H9 (cell line): ENCODE results near the gene RICTOR. TPM values are rescaled to one million over a fixed set of nuclear protein-coding genes. Genes with fewer than 3 reads are reported as not detected.

Experiments used
- DNase-seq: peaks from one replicate; pipeline ENCODE4 v3.0.0-alpha.2; 2017
- H2AFZ ChIP-seq: one replicate; pipeline ENCODE4 v1.6.1; 2013; ENCODE audit warnings: mild to moderate bottlenecking, low read length, control low read depth, moderate library complexity
- H2AK5ac ChIP-seq: 2 replicates; pipeline ENCODE4 v1.6.1; 2013; ENCODE audit warnings: low read length, control low read depth, mixed read lengths; ENCODE audit not compliant: insufficient read length
- H2BK120ac ChIP-seq: one replicate; pipeline ENCODE4 v1.6.1; 2013; ENCODE audit warnings: low read depth, mild to moderate bottlenecking, low read length, control low read depth, inconsistent platforms; ENCODE audit not compliant: poor library complexity, severe bottlenecking
- H2BK12ac ChIP-seq: 2 replicates; pipeline ENCODE4 v1.6.1; 2013; ENCODE audit warnings: low read length, control low read depth, mixed read lengths, low read depth; ENCODE audit not compliant: insufficient read length
- H2BK15ac ChIP-seq: 2 replicates; pipeline ENCODE4 v1.6.1; 2013; ENCODE audit warnings: low read depth, low read length, control low read depth
- H2BK20ac ChIP-seq: one replicate; pipeline ENCODE4 v1.6.1; 2013; ENCODE audit warnings: low read depth, mild to moderate bottlenecking, low read length, control low read depth, inconsistent platforms; ENCODE audit not compliant: poor library complexity, severe bottlenecking
- H2BK5ac ChIP-seq: 2 replicates; pipeline ENCODE4 v1.6.1; 2013; ENCODE audit warnings: low read length, control low read depth, mixed read lengths; ENCODE audit not compliant: insufficient read length
- H3K14ac ChIP-seq: 2 replicates; pipeline ENCODE4 v1.6.1; 2013; ENCODE audit warnings: low read length, control low read depth; ENCODE audit not compliant: insufficient read depth
- H3K18ac ChIP-seq: 2 replicates; pipeline ENCODE4 v1.6.1; 2013; ENCODE audit warnings: low read depth, mild to moderate bottlenecking, mixed read lengths, low read length, control low read depth; ENCODE audit not compliant: insufficient read length
- H3K23ac ChIP-seq: 2 replicates; pipeline ENCODE4 v1.6.1; 2013; ENCODE audit warnings: low read length, control low read depth, mixed read lengths, low read depth; ENCODE audit not compliant: insufficient read length
- H3K23me2 ChIP-seq: 2 replicates; pipeline ENCODE4 v1.6.1; 2013; ENCODE audit warnings: low read depth, mild to moderate bottlenecking, mixed read lengths, low read length, control low read depth; ENCODE audit not compliant: insufficient read length, poor library complexity, severe bottlenecking
- H3K27ac ChIP-seq: 2 replicates; pipeline ENCODE4 v1.5.1; 2013; ENCODE audit warnings: low read length, control low read depth, mixed read lengths, low read depth; ENCODE audit not compliant: insufficient read length
- H3K27me3 ChIP-seq: 2 replicates; pipeline ENCODE4 v1.6.1; 2013; ENCODE audit warnings: low read length, control low read depth, inconsistent platforms; ENCODE audit not compliant: insufficient read depth
- H3K4ac ChIP-seq: 2 replicates; pipeline ENCODE4 v1.6.1; 2013; ENCODE audit warnings: low read depth, mild to moderate bottlenecking, control low read depth, inconsistent platforms, low read length, moderate library complexity
- H3K4me1 ChIP-seq: 2 replicates; pipeline ENCODE4 v1.6.1; 2013; ENCODE audit warnings: low read length, control low read depth, inconsistent platforms; ENCODE audit not compliant: insufficient read depth
- H3K4me2 ChIP-seq: 2 replicates; pipeline ENCODE4 v1.6.1; 2013; ENCODE audit warnings: low read length, control low read depth, mixed read lengths; ENCODE audit not compliant: insufficient read length, insufficient read depth
- H3K56ac ChIP-seq: 2 replicates; pipeline ENCODE4 v1.6.1; 2013; ENCODE audit warnings: low read depth, mild to moderate bottlenecking, mixed read lengths, low read length, control low read depth; ENCODE audit not compliant: insufficient read length
- H3K79me1 ChIP-seq: 2 replicates; pipeline ENCODE4 v1.6.1; 2013; ENCODE audit warnings: low read depth, mild to moderate bottlenecking, moderate library complexity, low read length, control low read depth, inconsistent platforms; ENCODE audit not compliant: insufficient read depth, poor library complexity, severe bottlenecking
- H3K79me2 ChIP-seq: 2 replicates; pipeline ENCODE4 v1.6.1; 2013; ENCODE audit warnings: low read length, control low read depth, inconsistent platforms; ENCODE audit not compliant: insufficient read depth
- H3K9ac ChIP-seq: 2 replicates; pipeline ENCODE4 v1.6.1; 2013; ENCODE audit warnings: low read length, control low read depth, mixed read lengths; ENCODE audit not compliant: insufficient read length; ENCODE audit errors: extremely low read depth
- H3K9me3 ChIP-seq: one replicate; pipeline ENCODE4 v1.6.1; 2013; ENCODE audit warnings: low read depth, low read length, inconsistent platforms; ENCODE audit not compliant: control insufficient read depth
- H3T11ph ChIP-seq: one replicate; pipeline ENCODE4 v1.6.1; 2013; ENCODE audit warnings: mild to moderate bottlenecking, low read length, control low read depth, inconsistent platforms
- H4K20me1 ChIP-seq: one replicate; pipeline ENCODE4 v1.6.1; 2013; ENCODE audit not compliant: control insufficient read depth, insufficient read length, insufficient read depth
- H4K5ac ChIP-seq: 2 replicates; pipeline ENCODE4 v1.6.1; 2013; ENCODE audit warnings: low read depth, mild to moderate bottlenecking, mixed read lengths, low read length, control low read depth; ENCODE audit not compliant: insufficient read length
- H4K8ac ChIP-seq: replicated peaks from 2 replicates; pipeline ENCODE4 v1.6.1; 2013; ENCODE audit warnings: low read length, control low read depth, mixed read lengths, low read depth; ENCODE audit not compliant: insufficient read length
- H4K91ac ChIP-seq: 2 replicates; pipeline ENCODE4 v1.6.1; 2013; ENCODE audit warnings: low read depth, mild to moderate bottlenecking, moderate library complexity, mixed read lengths, low read length, control low read depth; ENCODE audit not compliant: insufficient read length
- H3K27ac Mint-ChIP-seq, 3 experiments: 2 replicates in 2 of 3; 3 replicates in 1 of 3; pipeline ENCODE4 v1.8.0; 2020 to 2021; ENCODE audit warnings: mixed read lengths in 3 of 3, mild to moderate bottlenecking in 1 of 3, moderate library complexity in 1 of 3
- H3K27me3 Mint-ChIP-seq: 2 replicates; pipeline ENCODE4 v1.8.0; 2021; ENCODE audit warnings: low read depth, mild to moderate bottlenecking, moderate library complexity, mixed read lengths
- H3K36me3 Mint-ChIP-seq, 3 experiments: 2 replicates in 2 of 3; 3 replicates in 1 of 3; pipeline ENCODE4 v1.8.0; 2020 to 2021; ENCODE audit warnings: low read depth in 3 of 3, mixed read lengths in 3 of 3; ENCODE audit not compliant: insufficient read depth in 1 of 3
- H3K4me1 Mint-ChIP-seq, 2 experiments: 2 replicates each; pipeline ENCODE4 v1.8.0; 2020; ENCODE audit warnings: mixed read lengths in 2 of 2
- H3K4me3 Mint-ChIP-seq, 2 experiments: 2 replicates in 1 of 2; 3 replicates in 1 of 2; pipeline ENCODE4 v1.8.0; 2020 to 2021; ENCODE audit warnings: mild to moderate bottlenecking in 2 of 2, mixed read lengths in 2 of 2, moderate library complexity in 1 of 2
- H3K9me3 Mint-ChIP-seq, 2 experiments: 2 replicates in 1 of 2; 3 replicates in 1 of 2; pipeline ENCODE4 v1.8.0; 2020; ENCODE audit warnings: mild to moderate bottlenecking in 2 of 2, mixed read lengths in 2 of 2, moderate library complexity in 1 of 2
- WGBS: extraction: QIAGEN DNeasy Blood & Tissue Kit; methylation state at CpG from one replicate; pipeline ENCODE4 v1.1.7; 2013; ENCODE audit warnings: missing lambda C conversion rate, low lambda C conversion rate, mixed read lengths; ENCODE audit not compliant: insufficient read length; ENCODE audit errors: extremely low coverage; 5-methylcytosine and 5-hydroxymethylcytosine counted together
- total RNA-seq: library from RNA; stranded (reverse); gene quantifications from 2 replicates; pipeline ENCODE4 v1.2.1, GENCODE V29; 2021
- TF ChIP-seq, protein P1 (sequence below): fragments of 200-600 bp; sonication (generic); conservative IDR thresholded peaks from 3 replicates; pipeline ENCODE4 v1.8.0; 2021; ENCODE audit warnings: antibody characterized with exemption, mild to moderate bottlenecking

The RICTOR gene
- total RNA-seq, 1 experiment from 2014 or later, result 20.9 TPM

DNA sequence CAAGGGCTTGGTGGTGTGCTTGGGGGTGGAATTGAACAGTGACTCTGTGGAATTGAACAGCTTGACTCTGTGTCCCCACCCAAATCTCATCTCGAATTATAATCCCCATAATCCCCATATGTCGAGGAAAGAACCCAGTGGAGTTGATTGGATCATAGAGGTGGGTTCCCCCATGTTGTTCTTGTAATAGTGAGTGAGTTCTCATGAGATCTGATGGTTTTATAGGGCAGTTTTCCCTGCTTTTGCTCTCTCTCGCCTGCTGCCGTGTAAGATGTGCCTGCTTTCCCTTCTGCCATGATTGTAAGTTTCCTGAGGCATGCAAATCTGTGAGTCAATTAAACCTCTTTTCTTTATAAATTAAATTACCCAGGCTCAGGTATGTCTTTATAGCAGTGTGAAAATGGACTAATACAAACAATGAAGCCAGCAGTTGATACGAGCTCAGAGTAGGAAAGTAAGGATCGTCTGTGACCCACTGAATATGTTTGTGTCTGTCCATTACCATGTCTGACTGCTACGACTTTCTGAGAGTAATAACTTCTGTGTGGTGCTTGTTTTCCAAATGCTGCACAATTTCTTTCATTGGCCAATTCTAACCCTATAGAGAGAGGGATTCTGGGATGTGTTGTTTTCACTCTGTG, 17.9 kb upstream of the RICTOR start:
- Mint-ChIP-seq H3K36me3 (peaks cover 0 to 2% (median 0%) of the 10 kb centered on the region in 3 experiments; a peak in 1 of 7 replicates), H3K27me3 (no peaks in the 10 kb centered on the region), H3K4me1 (no peaks in the 10 kb centered on the region), H3K4me3 (no peak overlapping the region), H3K27ac (peak overlapping the region in 1 of 3 experiments; percentile 78; a peak in 2 of 7 replicates), H3K9me3 (peaks cover 0 to 8% of the 10 kb centered on the region in 2 experiments; a peak in 1 of 5 replicates)
- Histone ChIP-seq H4K5ac (no peak overlapping the region), H3K18ac (no peak overlapping the region), H3K23ac (no peak overlapping the region), H2BK120ac (no peak overlapping the region), H4K8ac (no peak overlapping the region), H2BK12ac (no peak overlapping the region), H3K4ac (no peak overlapping the region), H3K56ac (no peak overlapping the region), H3K9me3 (no peaks in the 10 kb centered on the region), H3K79me2 (no peaks in the 10 kb centered on the region), H2BK15ac (no peak overlapping the region), H2BK20ac (no peak overlapping the region), H3T11ph (no peak overlapping the region), H3K27ac (no peak overlapping the region), H3K14ac (no peak overlapping the region), H3K4me1 (no peaks in the 10 kb centered on the region), H3K27me3 (no peaks in the 10 kb centered on the region), H3K4me2 (no peak overlapping the region), H3K79me1 (no peaks in the 10 kb centered on the region), H3K23me2 (no peaks in the 10 kb centered on the region), H3K9ac (no peak overlapping the region), H4K91ac (no peak overlapping the region), H2AFZ (no peak overlapping the region), H2BK5ac (no peak overlapping the region), H2AK5ac (no peak overlapping the region), H4K20me1 (no peaks in the 10 kb centered on the region)
- DNase-seq, result no peak
- TF ChIP-seq, protein P1, sequence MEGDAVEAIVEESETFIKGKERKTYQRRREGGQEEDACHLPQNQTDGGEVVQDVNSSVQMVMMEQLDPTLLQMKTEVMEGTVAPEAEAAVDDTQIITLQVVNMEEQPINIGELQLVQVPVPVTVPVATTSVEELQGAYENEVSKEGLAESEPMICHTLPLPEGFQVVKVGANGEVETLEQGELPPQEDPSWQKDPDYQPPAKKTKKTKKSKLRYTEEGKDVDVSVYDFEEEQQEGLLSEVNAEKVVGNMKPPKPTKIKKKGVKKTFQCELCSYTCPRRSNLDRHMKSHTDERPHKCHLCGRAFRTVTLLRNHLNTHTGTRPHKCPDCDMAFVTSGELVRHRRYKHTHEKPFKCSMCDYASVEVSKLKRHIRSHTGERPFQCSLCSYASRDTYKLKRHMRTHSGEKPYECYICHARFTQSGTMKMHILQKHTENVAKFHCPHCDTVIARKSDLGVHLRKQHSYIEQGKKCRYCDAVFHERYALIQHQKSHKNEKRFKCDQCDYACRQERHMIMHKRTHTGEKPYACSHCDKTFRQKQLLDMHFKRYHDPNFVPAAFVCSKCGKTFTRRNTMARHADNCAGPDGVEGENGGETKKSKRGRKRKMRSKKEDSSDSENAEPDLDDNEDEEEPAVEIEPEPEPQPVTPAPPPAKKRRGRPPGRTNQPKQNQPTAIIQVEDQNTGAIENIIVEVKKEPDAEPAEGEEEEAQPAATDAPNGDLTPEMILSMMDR, result no peak
- no CpG with 5 or more reads among the region's 7 CpGs for WGBS
